PC-3 (cell line): Measurements from ENCODE around the gene SH3RF1. TPM values are rescaled to one million over a fixed set of nuclear protein-coding genes. Genes with fewer than 3 reads are reported as not detected.
"Not testable (repeated sequence)": the region's sequence is repeated elsewhere in the genome, so short reads cannot be mapped to it uniquely, and the experiment has no call there.

Experiments used
- ATAC-seq: fragments of 200-7000 bp; cut with Tn5 transposase; 2 replicates; pipeline ENCODE4 v1.9.1; 2020; ENCODE audit warnings: mild to moderate bottlenecking, moderate library complexity
- BruUV-seq: library from RNA; stranded (reverse); fragments of 400-500 nt; replicated peaks from 2 replicates; lab custom pipeline; 2021; lab: Mats Ljungman, UMichigan
- CTCF ChIA-PET: fragments of 300-600 bp; sonication (Branson Sonifier 250); formaldehyde crosslinking; loops from one replicate; lab custom pipeline; 2022; ENCODE audit warnings: antibody characterized with exemption; lab: Charles Lee
- POLR2A ChIA-PET: fragments of 300-600 bp; sonication (Branson Sonifier 250); formaldehyde crosslinking; loops from one replicate; lab custom pipeline; 2022; ENCODE audit warnings: antibody characterized with exemption; ENCODE audit not compliant: unreplicated experiment; lab: Charles Lee
- DNase-seq: peaks from one replicate; pipeline ENCODE4 v3.0.0-alpha.2; 2015
- H2AFZ ChIP-seq: fragments of 300-600 bp; sonication (generic); 2 replicates; pipeline ENCODE4 v1.6.0; 2016; ENCODE audit warnings: antibody characterized with exemption, low read length
- H3F3A ChIP-seq: fragments of 300-600 bp; sonication (generic); one replicate; pipeline ENCODE4 v1.6.0; 2017; ENCODE audit warnings: antibody characterized with exemption, low read length, control low read depth, mild to moderate bottlenecking; ENCODE audit not compliant: unreplicated experiment
- H3K27ac ChIP-seq: fragments of 300-600 bp; sonication (generic); 2 replicates; pipeline ENCODE4 v1.5.1; 2016; ENCODE audit warnings: mild to moderate bottlenecking, low read length
- H3K27me3 ChIP-seq: fragments of 300-600 bp; sonication (generic); 2 replicates; pipeline ENCODE4 v1.6.1; 2016; ENCODE audit warnings: low read length, mixed read lengths
- H3K36me3 ChIP-seq: fragments of 300-600 bp; sonication (generic); 2 replicates; pipeline ENCODE4 v1.6.1; 2016; ENCODE audit warnings: low read depth, mixed run types, low read length, mixed read lengths
- H3K4me1 ChIP-seq: fragments of 300-600 bp; sonication (generic); 2 replicates; pipeline ENCODE4 v1.5.1; 2016; ENCODE audit warnings: low read length; ENCODE audit not compliant: insufficient read depth
- H3K4me2 ChIP-seq: fragments of 300-600 bp; sonication (generic); 2 replicates; pipeline ENCODE4 v1.6.0; 2016; ENCODE audit warnings: low read length
- H3K4me3 ChIP-seq: fragments of 300-600 bp; sonication (generic); 2 replicates; pipeline ENCODE4 v1.5.1; 2016; ENCODE audit warnings: mild to moderate bottlenecking, low read length, mixed read lengths
- H3K79me2 ChIP-seq: fragments of 300-600 bp; sonication (generic); 2 replicates; pipeline ENCODE4 v1.6.1; 2017; ENCODE audit warnings: low read length, mixed read lengths
- H3K9ac ChIP-seq: fragments of 300-600 bp; sonication (generic); 2 replicates; pipeline ENCODE4 v1.6.0; 2016; ENCODE audit warnings: mild to moderate bottlenecking, low read length
- H3K9me2 ChIP-seq: fragments of 300-600 bp; sonication (generic); replicated peaks from 2 replicates; pipeline ENCODE4 v1.6.1; 2016; ENCODE audit warnings: mixed run types, low read length, mixed read lengths
- H3K9me3 ChIP-seq: fragments of 300-600 bp; sonication (generic); 2 replicates; pipeline ENCODE4 v1.6.1; 2016; ENCODE audit warnings: low read length, mixed read lengths
- H4K20me1 ChIP-seq: fragments of 300-600 bp; sonication (generic); 2 replicates; pipeline ENCODE4 v1.6.1; 2016; ENCODE audit warnings: low read length, mixed read lengths
- EZH2 ChIP-seq: fragments of 300-600 bp; sonication (generic); IDR thresholded peaks from one replicate; pipeline ENCODE4 v1.6.1; 2017; ENCODE audit warnings: antibody characterized with exemption, mild to moderate bottlenecking, low read length; ENCODE audit not compliant: unreplicated experiment
- EZH2phosphoT487 ChIP-seq: fragments of 300-600 bp; sonication (generic); IDR thresholded peaks from 2 replicates; pipeline ENCODE4 v1.6.1; 2018; ENCODE audit warnings: mild to moderate bottlenecking, antibody characterized with exemption, low read length, borderline replicate concordance
- intact Hi-C: fragments of 100-400 bp; cut with micrococcal nuclease; formaldehyde crosslinking; loops from 2 replicates; pipeline ENCODE4 v1.9.0; 2023
- total RNA-seq: library from RNA; depleted of rRNA; stranded (reverse); fragments of >200 nt; gene quantifications from 2 replicates; pipeline ENCODE4 v1.2.3, GENCODE V29; 2014
- TF ChIP-seq, protein P1 (sequence below): fragments of 300-600 bp; sonication (generic); conservative IDR thresholded peaks from 2 replicates; pipeline ENCODE4 v1.5.1; 2017; ENCODE audit warnings: antibody characterized with exemption, low read depth, mild to moderate bottlenecking, low read length

SH3RF1 gene
- total RNA-seq, 1 experiment from 2014 or later: 21.0 TPM

DNA sequence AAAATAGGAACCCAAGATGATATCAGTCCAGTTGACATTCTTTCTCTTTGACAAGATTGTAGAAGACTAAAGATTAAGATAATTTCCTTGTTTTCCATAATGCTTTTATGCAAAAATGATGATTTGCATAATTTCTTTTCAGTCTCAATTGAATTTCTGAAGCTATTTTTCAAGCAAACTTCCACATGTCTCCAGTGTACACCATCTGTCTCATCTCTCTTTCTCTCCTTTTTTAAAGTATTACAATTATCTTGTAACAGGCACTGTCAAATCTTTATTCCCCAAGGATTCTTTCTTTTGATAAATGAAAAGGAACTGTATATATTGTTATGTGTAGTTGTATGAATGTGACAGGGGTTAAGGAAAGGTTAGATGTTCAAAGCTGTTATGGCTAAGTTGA, 7.9 kb upstream of the SH3RF1 start:
- no peaks in the 10 kb centered on the region for H3K9me3 ChIP-seq
- no peaks in the 10 kb centered on the region for H3K9me2 ChIP-seq
- no peaks in the 10 kb centered on the region for H4K20me1 ChIP-seq
- ATAC-seq: no peak
- peak overlapping the region; percentile 25 for H3K4me2 ChIP-seq
- no peak overlapping the region for H2AFZ ChIP-seq
- peaks cover 31% of the 10 kb centered on the region for H3K4me1 ChIP-seq
- no peak for TF ChIP-seq EZH2phosphoT487
- no peak for TF ChIP-seq EZH2
- TF ChIP-seq, protein P1, sequence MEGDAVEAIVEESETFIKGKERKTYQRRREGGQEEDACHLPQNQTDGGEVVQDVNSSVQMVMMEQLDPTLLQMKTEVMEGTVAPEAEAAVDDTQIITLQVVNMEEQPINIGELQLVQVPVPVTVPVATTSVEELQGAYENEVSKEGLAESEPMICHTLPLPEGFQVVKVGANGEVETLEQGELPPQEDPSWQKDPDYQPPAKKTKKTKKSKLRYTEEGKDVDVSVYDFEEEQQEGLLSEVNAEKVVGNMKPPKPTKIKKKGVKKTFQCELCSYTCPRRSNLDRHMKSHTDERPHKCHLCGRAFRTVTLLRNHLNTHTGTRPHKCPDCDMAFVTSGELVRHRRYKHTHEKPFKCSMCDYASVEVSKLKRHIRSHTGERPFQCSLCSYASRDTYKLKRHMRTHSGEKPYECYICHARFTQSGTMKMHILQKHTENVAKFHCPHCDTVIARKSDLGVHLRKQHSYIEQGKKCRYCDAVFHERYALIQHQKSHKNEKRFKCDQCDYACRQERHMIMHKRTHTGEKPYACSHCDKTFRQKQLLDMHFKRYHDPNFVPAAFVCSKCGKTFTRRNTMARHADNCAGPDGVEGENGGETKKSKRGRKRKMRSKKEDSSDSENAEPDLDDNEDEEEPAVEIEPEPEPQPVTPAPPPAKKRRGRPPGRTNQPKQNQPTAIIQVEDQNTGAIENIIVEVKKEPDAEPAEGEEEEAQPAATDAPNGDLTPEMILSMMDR: no peak
- H3K9ac ChIP-seq: no peak overlapping the region
- peaks cover 4% of the 10 kb centered on the region for H3F3A ChIP-seq
- intact Hi-C loops: loop anchor here (10.0 kb wide), 1 partner anchor 66 kb away; no protein-coding TSS in a partner anchor
- H3K4me3 ChIP-seq: no peak overlapping the region
- no TSS peak for BruUV-seq
- H3K36me3 ChIP-seq: no peaks in the 10 kb centered on the region
- DNase-seq: no peak
- CTCF ChIA-PET: no interaction called here
- no peaks in the 10 kb centered on the region for H3K79me2 ChIP-seq
- POLR2A ChIA-PET: no interaction called here
- H3K27ac ChIP-seq: peak overlapping the region; percentile 16
- no peaks in the 10 kb centered on the region for H3K27me3 ChIP-seq

DNA sequence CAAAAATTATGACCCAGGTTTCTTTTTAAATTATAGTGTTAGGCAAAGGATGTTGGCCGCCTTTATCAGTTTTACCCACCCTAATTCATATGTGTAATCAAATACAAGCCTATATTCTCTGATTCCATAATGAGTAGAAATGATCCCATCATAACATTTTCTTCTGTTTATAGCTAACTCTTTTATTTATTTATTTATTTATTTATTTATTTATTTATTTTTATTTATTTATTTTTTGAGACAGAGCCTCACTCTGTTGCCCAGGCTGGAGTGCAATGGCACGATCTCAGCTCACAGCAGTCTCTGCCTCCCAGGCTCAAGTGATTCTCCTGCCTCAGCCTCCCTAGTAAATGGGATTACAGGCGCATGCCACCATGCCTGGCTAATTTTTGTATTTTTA, 7.1 kb upstream of the SH3RF1 start:
- H3K9me2 ChIP-seq, DNase-seq, BruUV-seq, CTCF ChIA-PET, H3K4me2 ChIP-seq, H3K27me3 ChIP-seq, H3K4me3 ChIP-seq, H2AFZ ChIP-seq, H4K20me1 ChIP-seq, ATAC-seq, H3K79me2 ChIP-seq, H3K9ac ChIP-seq, H3F3A ChIP-seq, POLR2A ChIA-PET, H3K27ac ChIP-seq, H3K9me3 ChIP-seq, H3K36me3 ChIP-seq: not testable (repeated sequence)
- H3K4me1 ChIP-seq: peaks cover 34% of the 10 kb centered on the region
- intact Hi-C loops: loop anchor here (10.0 kb wide), 1 partner anchor 67 kb away; no protein-coding TSS in a partner anchor

DNA sequence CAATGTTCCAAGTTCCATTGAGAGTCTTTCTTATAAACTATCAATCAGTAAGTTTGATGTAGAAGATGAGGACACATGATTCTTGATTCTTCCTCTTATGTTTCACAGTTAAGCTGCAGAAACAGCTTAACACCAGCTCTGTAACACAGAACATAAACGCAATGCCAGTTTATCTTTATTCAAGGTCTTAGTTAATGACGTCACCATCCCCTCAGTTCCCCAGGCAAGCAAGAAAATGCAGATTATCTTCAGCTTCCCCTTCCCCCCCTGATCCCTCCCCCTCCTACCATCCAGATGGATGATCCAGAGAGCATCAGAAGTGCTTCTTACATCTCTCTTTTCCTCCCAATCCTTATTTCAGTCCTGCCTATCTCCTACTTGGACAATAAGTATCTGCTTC, 4.4 kb upstream of the SH3RF1 start:
- ChIA-PET POLR2A (no interaction called here), CTCF (no interaction called here)
- Histone ChIP-seq H3K4me1 (peaks cover 29% of the 10 kb centered on the region), H3F3A (no peaks in the 10 kb centered on the region), H3K9me3 (no peaks in the 10 kb centered on the region), H3K4me2 (no peak overlapping the region), H3K9me2 (no peaks in the 10 kb centered on the region), H2AFZ (no peak overlapping the region), H3K9ac (no peak overlapping the region), H3K36me3 (no peaks in the 10 kb centered on the region), H3K4me3 (no peak overlapping the region), H4K20me1 (no peaks in the 10 kb centered on the region), H3K79me2 (peaks cover 14% of the 10 kb centered on the region), H3K27me3 (no peaks in the 10 kb centered on the region), H3K27ac (no peak overlapping the region)
- no peak for ATAC-seq
- BruUV-seq: no TSS peak
- no peak for DNase-seq
- intact Hi-C loops: loop anchor here (10.0 kb wide), 1 partner anchor 70 kb away; no protein-coding TSS in a partner anchor
- TF ChIP-seq EZH2 (no peak), EZH2phosphoT487 (no peak)
- TF ChIP-seq, protein P1: no peak
